Epidermal melanocyte (primary cell): ENCODE results near the gene LNPEP.

Experiments
- DNase-seq: peaks from one replicate; pipeline ENCODE4 v3.0.0; 2011; ENCODE audit warnings: low spot score; ENCODE audit not compliant: insufficient read length

Gene LNPEP

DNA sequence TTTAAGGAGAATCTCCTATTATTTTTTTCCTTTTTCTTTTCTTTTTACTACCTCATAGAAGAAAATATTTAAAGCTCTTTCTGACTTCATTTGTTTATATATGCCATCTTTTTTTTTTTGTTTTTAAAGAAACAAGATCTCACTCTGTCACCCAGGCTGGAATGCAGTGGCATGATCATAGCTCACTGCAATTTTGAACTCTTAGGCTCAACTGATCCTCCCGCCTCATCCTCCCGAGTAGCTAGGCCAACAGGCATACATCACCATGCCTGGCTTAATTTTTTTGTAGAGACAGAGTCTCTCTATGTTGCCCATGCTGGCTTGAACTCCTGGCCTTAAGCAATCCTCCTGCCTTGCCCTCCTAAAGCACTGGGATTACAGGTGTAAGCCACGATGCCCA lies 59.5 kb downstream of the LNPEP start:
- no peak for DNase-seq

GRCh38 chr5:96997265-96997859 lies 61.5 kb downstream of the LNPEP start:
- no peak for DNase-seq

GRCh38 chr5:96999856-97000255 lies 64.0 kb downstream of the LNPEP start:
- no peak for DNase-seq

GRCh38 chr5:97000391-97000790 lies 64.5 kb downstream of the LNPEP start:
- no peak for DNase-seq

- DNase-seq: no peak
These were observed 67.1 kb downstream of the LNPEP start for GRCh38 chr5:97002983-97003382.

- no peak for DNase-seq
These were observed 68.7 kb downstream of the LNPEP start for GRCh38 chr5:97004423-97005060.

DNA sequence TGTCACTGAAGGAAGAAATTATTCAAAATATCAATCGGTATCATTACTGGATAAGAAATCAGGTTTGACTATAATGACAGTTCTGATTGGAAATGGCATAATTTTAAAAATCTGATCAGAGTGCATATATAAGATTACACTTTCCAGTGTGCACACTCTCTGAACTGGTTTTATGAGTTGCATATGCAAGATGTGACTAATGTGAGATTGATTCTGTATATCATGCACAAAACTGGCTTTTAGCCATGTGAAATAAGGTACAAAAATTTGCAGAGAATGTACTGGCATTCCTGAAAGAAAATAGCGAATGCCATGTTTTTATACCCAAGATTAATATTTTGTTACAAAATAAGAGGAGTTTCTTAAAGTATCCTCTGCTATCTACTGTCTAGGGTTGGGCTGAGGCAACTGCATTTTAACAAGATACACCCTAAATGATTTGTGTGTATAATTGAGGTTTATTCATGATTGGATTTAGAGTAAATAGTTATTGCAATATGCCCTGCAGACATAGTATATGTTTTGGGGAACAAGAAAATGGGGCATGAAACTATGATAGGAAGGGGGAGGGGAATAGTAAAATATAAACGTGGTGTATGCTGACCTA lies 70.7 kb downstream of the LNPEP start:
- DNase-seq: no peak

DNA sequence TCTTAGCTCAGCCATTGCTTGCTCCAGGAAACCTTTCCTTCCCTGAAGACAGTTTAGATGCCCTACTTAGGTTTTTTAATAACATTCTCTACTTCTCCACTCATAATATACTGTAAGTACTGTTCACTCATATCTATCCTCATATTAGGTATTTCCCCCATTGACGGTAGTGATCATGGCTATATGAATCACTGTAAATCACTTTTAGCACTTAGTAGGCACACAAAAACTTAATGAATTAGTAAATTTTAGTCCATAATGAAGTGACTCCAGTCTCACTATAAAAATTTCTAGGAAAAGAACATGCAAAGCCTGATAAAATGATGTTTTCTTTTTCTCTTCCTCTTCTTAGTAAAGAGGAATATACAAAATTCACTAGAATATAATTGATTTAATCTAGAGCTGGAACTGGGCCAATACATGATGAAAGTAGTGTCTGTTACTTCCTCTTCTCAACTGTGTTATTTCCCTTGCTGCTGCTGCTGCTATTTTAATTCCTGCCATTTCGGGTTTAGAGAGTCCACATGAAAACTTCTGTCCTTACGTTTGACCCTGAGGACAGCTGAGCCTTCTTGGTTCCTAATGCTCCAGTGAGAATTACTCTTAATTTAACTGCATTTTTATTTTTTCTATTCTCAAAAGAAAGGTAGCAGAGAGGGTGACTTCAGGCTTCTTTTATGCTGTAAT lies 73.5 kb downstream of the LNPEP start:
- no peak for DNase-seq

- DNase-seq: no peak
These were observed 74.0 kb downstream of the LNPEP start for GRCh38 chr5:97009921-97010320.

GRCh38 chr5:97010606-97011005 lies 74.7 kb downstream of the LNPEP start:
- no peak for DNase-seq

DNA sequence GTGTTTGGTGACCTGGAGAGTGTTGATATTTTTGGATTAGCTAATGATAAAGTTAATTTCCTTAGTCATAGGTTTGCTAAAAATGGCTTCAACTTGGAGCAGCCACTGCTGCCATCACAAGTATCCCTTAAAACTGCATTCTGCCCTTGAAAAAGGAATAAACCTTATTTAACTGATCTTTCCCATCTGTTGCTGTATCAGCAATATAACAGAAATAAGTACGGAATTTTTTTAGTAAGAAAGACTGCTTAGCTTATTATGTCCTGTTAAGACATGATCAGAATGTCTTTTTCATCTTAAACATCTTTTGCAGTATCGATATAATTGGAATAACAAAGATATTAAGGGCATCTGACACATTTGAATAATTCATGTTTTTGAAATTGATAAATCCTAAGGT lies 75.7 kb downstream of the LNPEP start:
- DNase-seq: no peak

DNA sequence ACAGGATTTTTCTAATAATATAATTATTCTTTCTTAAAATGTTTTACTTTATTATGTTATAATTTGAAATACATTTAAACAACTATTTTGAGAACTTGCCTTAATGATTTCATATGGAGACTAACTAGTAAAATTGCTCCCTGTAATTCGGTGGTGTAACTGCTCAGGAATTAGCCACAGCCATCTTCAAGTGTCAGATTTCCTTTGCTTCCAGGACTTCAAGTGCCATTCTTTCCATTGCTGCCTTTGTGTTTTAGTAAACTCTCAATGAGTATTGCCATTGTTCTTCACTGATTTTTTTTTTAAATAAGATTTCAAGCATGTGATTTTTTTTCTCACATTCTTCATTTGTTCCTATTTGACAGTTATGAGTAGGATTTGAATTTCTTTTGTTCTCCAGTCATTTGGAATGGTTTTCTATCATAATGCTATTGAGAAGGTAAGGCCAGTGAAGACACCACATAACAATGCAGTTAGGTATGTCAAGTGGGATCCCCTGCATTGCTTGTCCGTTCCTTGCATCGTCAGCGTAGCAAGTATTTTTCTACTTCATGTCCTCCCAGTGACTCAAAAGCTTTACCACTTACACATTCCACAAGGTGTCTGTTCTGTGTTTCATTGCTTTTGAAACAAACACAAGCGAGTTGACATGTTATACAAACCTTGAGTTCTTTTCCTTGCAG lies 83.7 kb downstream of the LNPEP start:
- DNase-seq: no peak

GRCh38 chr5:97021416-97021815 lies 85.5 kb downstream of the LNPEP start:
- no peak for DNase-seq

- DNase-seq: no peak
These were observed 87.0 kb downstream of the LNPEP start for GRCh38 chr5:97022898-97023297.

GRCh38 chr5:97026721-97027120 lies 90.8 kb downstream of the LNPEP start:
- no peak for DNase-seq

DNA sequence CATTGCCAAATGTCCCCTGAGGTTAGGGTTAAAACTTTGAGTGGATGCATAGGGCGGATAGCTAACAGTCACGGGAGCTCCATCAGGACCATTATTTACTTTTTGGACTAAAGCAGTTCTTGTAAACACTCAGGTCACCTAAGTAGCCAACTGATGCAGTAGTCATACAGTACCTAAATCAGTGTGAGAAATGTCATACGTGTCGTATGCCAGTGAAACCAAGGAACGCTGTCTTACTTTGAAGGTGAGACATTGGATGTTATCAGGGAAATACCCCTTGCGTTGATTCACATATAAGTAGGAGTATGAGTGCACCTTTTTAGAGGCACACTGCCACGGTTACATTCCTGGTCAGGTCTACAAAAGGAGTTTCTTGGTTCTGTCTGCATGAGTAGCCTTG lies 101.9 kb downstream of the LNPEP start:
- DNase-seq: no peak

- no peak for DNase-seq
These were observed 105.4 kb downstream of the LNPEP start for GRCh38 chr5:97041239-97041638.

- no peak for DNase-seq
These were observed 107.1 kb downstream of the LNPEP start for GRCh38 chr5:97042996-97043395.

GRCh38 chr5:97043511-97043910 lies 107.6 kb downstream of the LNPEP start:
- no peak for DNase-seq

DNA sequence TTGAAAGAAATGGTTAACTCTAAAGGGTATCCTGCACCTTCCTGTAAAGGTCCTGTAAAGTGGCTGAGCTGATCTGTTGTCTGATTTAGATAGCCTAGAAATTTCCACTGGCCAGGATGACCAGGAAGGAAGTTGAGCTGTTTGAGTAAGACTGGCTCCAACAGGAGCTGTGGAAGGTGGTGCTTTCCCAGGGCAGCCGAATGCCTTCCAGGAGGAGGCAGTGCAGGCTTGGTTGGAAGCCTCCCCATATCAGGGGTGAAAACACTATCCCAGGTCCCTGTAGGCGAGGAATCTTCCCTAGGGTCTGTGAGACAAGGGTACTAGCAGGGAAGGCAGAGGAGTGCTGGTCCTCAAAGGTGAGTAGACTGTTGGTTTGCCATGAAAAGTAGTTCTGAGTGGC lies 108.2 kb downstream of the LNPEP start:
- DNase-seq: no peak

DNA sequence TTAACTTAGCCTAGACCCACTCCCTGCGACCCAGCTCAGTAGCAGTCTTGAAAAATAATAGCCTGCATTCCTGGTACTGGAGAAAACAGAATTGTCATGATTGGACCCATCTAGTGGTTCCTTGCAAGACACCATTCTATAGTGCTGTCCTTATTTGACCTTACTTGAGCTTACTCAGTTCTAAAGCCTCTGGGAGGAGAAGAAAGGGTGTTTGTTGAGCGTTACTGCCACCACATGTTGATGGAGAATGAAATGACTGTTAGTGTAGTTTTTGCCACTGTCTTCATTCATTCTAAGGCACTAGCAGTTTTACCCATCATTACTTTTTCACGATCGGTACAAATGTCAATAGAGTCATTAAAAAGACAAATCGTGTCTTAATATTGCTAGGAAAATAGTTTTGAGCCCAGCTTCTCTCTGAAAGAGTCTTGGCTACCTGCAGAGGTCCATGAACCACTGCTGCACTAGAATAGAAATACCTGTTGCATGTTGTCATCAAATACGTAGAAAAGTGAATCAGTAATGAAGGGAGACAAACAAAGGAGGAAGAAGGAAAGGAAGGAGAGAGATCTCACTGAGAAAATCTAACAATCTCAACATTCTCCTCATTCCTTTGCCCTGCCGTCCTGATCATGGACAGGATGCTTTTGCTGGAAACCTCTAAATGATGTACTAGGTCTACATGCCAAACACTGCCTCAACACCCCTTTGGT lies 110.5 kb downstream of the LNPEP start:
- DNase-seq: no peak
